ENCODE measurements around the gene EIF5B. TPM values are rescaled to one million over a fixed set of nuclear protein-coding genes. Genes with fewer than 3 reads are reported as not detected.
"Not testable (repeated sequence)": the region's sequence is repeated elsewhere in the genome, so short reads cannot be mapped to it uniquely, and the experiment has no call there.

Gene EIF5B
- polyA plus RNA-seq (2014; cell fraction: cytosol; rRNA removed), result 14.9 and 15.6 TPM in 2 replicates
- polyA plus RNA-seq (2014; cell fraction: nucleus; rRNA removed), result 28.7 and 48.7 TPM in 2 replicates

- DNase-seq (ENCODE audit: low spot score), result peak; percentile 97
These were observed at the start of gene EIF5B for GRCh38 chr2:99337113-99338028. TSS of gene EIF5B (plus strand) at chr2:99337389. CDS start at chr2:99337555, 166 bp downstream.

- no peak for DNase-seq (ENCODE audit: low spot score)
These were observed 39.2 kb upstream of the EIF5B start for GRCh38 chr2:99297994-99298393.

GRCh38 chr2:99299580-99299979, 37.6 kb upstream of the EIF5B start:
- no peak for DNase-seq (ENCODE audit: low spot score)

- not testable (repeated sequence) for DNase-seq (ENCODE audit: low spot score)
These were observed 36.1 kb upstream of the EIF5B start, which contains the start of gene LYG1 for GRCh38 chr2:99301097-99301496. TSS of gene LYG1 (minus strand) at chr2:99301197. CDS start at chr2:99295670, 5,527 bp downstream.

- no peak for DNase-seq (ENCODE audit: low spot score)
These were observed 19.9 kb upstream of the EIF5B start for GRCh38 chr2:99317161-99317872.

GRCh38 chr2:99317873-99318200, 19.4 kb upstream of the EIF5B start:
- DNase-seq (ENCODE audit: low spot score), result not testable (repeated sequence)

- no peak for DNase-seq (ENCODE audit: low spot score)
These were observed 11.8 kb upstream of the EIF5B start for GRCh38 chr2:99325384-99325783.

GRCh38 chr2:99335911-99336803, 1.0 kb upstream of the EIF5B start, which contains the start of gene TXNDC9:
TSS of gene TXNDC9 (minus strand) at chr2:99336333. CDS start at chr2:99333210, 3,123 bp downstream.
- DNase-seq (ENCODE audit: low spot score), result peak; percentile 100

GRCh38 chr2:99336804-99337112, 431 bp upstream of the EIF5B start:
- DNase-seq (ENCODE audit: low spot score), result no peak

- peak; percentile 4 for DNase-seq (ENCODE audit: low spot score)
These were observed 918 bp downstream of the EIF5B start for GRCh38 chr2:99338029-99338585.

- DNase-seq (ENCODE audit: low spot score), result no peak
These were observed 3.6 kb downstream of the EIF5B start for GRCh38 chr2:99340669-99341236.

- no peak for DNase-seq (ENCODE audit: low spot score)
These were observed 5.3 kb downstream of the EIF5B start for GRCh38 chr2:99342536-99342935.

GRCh38 chr2:99345446-99345845, 8.3 kb downstream of the EIF5B start:
- not testable (repeated sequence) for DNase-seq (ENCODE audit: low spot score)

- DNase-seq (ENCODE audit: low spot score), result no peak
These were observed 9.0 kb downstream of the EIF5B start for GRCh38 chr2:99346218-99346617.

GRCh38 chr2:99348173-99348572, 11.0 kb downstream of the EIF5B start:
- DNase-seq (ENCODE audit: low spot score), result no peak

- DNase-seq (ENCODE audit: low spot score), result no peak
These were observed 13.0 kb downstream of the EIF5B start for GRCh38 chr2:99350194-99350593.

- DNase-seq (ENCODE audit: low spot score), result no peak
These were observed 16.9 kb downstream of the EIF5B start for GRCh38 chr2:99354070-99354469.

- not testable (repeated sequence) for DNase-seq (ENCODE audit: low spot score)
These were observed 17.6 kb downstream of the EIF5B start for GRCh38 chr2:99354825-99355224.

GRCh38 chr2:99356853-99357252, 19.7 kb downstream of the EIF5B start:
- DNase-seq (ENCODE audit: low spot score), result no peak

GRCh38 chr2:99365661-99366060, 28.5 kb downstream of the EIF5B start:
- DNase-seq (ENCODE audit: low spot score), result no peak

- DNase-seq (ENCODE audit: low spot score), result not testable (repeated sequence)
These were observed 31.7 kb downstream of the EIF5B start for GRCh38 chr2:99368854-99369253.
